ENCODE data around the gene HECW1. TPM values are rescaled to one million over a fixed set of nuclear protein-coding genes. Genes with fewer than 3 reads are reported as not detected.

HECW1 gene
- total RNA-seq, 1 experiment from 2014 or later, result 2.7 TPM

DNA sequence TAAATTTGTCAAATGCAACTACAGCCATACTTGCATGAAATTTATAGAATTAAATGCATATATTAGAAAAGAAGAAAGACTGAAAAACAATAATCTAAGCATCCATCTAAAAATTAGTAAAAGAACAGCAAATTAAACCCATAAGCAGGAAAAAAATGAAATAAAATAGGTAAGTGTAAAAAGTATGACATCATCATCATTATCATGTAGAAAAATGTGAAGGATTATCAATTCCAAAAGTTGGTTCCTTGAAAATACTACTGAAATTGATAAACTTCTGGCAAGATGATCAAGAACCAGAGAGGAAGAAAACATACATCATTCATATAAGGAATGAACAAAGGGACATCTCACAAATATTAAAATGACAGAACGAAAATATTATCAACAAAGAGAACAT is 19.6 kb upstream of the HECW1 start:
- no peaks in the 10 kb centered on the region for H3K36me3 ChIP-seq (ENCODE audit: low read depth)
- no peak overlapping the region for H3K4me2 ChIP-seq
- H3K9me3 ChIP-seq (ENCODE audit: insufficient read depth, low read depth), result no peaks in the 10 kb centered on the region
- no peaks in the 10 kb centered on the region for H3K79me2 ChIP-seq (ENCODE audit: low read depth)
- no TSS peak for BruUV-seq (replicated peaks)
- 0 out of 2 replicates have a peak, but pooled peaks cover 5% of the 10 kb centered on the region for H3K9me2 ChIP-seq (ENCODE audit: insufficient read depth)
- ChIA-PET CTCF (no interaction called here), POLR2A (ENCODE audit: unreplicated experiment) (no interaction called here)
- H3K4me1 ChIP-seq (replicated peaks; ENCODE audit: insufficient read depth), result no peaks in the 10 kb centered on the region
- intact Hi-C loops (cut with micrococcal nuclease; ENCODE audit: unreplicated experiment), result no loop called here
- no peak for DNase-seq
- TF ChIP-seq, protein P1, sequence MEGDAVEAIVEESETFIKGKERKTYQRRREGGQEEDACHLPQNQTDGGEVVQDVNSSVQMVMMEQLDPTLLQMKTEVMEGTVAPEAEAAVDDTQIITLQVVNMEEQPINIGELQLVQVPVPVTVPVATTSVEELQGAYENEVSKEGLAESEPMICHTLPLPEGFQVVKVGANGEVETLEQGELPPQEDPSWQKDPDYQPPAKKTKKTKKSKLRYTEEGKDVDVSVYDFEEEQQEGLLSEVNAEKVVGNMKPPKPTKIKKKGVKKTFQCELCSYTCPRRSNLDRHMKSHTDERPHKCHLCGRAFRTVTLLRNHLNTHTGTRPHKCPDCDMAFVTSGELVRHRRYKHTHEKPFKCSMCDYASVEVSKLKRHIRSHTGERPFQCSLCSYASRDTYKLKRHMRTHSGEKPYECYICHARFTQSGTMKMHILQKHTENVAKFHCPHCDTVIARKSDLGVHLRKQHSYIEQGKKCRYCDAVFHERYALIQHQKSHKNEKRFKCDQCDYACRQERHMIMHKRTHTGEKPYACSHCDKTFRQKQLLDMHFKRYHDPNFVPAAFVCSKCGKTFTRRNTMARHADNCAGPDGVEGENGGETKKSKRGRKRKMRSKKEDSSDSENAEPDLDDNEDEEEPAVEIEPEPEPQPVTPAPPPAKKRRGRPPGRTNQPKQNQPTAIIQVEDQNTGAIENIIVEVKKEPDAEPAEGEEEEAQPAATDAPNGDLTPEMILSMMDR (conservative IDR thresholded peaks at IDR 0.05), result no peak
- TF ChIP-seq EZH2 (IDR thresholded peaks at IDR 0.05; ENCODE audit: low read depth), result no peak
- no peaks in the 10 kb centered on the region for H3K27me3 ChIP-seq (ENCODE audit: insufficient read depth, low read depth)
- no peaks in the 10 kb centered on the region for H4K20me1 ChIP-seq (ENCODE audit: insufficient read depth)
- no peak overlapping the region for H2AFZ ChIP-seq
- H3F3A ChIP-seq (ENCODE audit: insufficient read depth, low read depth), result no peaks in the 10 kb centered on the region
- no peak overlapping the region for H3K27ac ChIP-seq
- no peak overlapping the region for H3K4me3 ChIP-seq

DNA sequence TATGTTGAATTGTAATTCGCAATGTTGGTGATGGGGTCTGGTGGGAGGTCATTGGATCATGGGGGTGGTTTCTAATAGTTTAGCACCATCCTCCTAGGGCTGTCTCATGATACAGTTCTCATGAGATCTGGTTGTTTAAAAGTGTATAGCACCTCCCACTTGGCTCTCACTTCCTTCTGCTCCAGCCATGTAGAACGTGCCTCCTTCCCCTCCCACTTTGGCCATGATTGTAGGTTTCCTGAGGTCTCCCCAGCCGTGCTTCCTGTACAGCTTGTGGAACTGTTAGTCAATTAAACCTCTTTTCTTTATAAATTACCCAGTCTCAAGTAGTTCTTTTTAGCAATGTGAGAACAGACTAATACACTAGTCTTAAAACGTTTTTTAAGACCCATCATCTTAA is 15.6 kb upstream of the HECW1 start:
- intact Hi-C loops (cut with micrococcal nuclease; ENCODE audit: unreplicated experiment), result no loop called here
- H3K36me3 ChIP-seq (ENCODE audit: low read depth), result no peaks in the 10 kb centered on the region
- H3K27ac ChIP-seq, result no peak overlapping the region
- no peak overlapping the region for H3K4me3 ChIP-seq
- no peaks in the 10 kb centered on the region for H3K79me2 ChIP-seq (ENCODE audit: low read depth)
- POLR2A ChIA-PET (ENCODE audit: unreplicated experiment), result no interaction called here
- no peak overlapping the region for H3K4me2 ChIP-seq
- TF ChIP-seq EZH2 (IDR thresholded peaks at IDR 0.05; ENCODE audit: low read depth), result no peak
- TF ChIP-seq, protein P1 (conservative IDR thresholded peaks at IDR 0.05), result no peak
- CTCF ChIA-PET, result no interaction called here
- no peaks in the 10 kb centered on the region for H3K4me1 ChIP-seq (replicated peaks; ENCODE audit: insufficient read depth)
- no peak for DNase-seq
- H3K9me2 ChIP-seq (ENCODE audit: insufficient read depth), result 0 out of 2 replicates have a peak, but pooled peaks cover 5% of the 10 kb centered on the region
- H3K9me3 ChIP-seq (ENCODE audit: insufficient read depth, low read depth), result no peaks in the 10 kb centered on the region
- no peaks in the 10 kb centered on the region for H4K20me1 ChIP-seq (ENCODE audit: insufficient read depth)
- H3K27me3 ChIP-seq (ENCODE audit: insufficient read depth, low read depth), result peaks cover 6% of the 10 kb centered on the region
- no peaks in the 10 kb centered on the region for H3F3A ChIP-seq (ENCODE audit: insufficient read depth, low read depth)
- H2AFZ ChIP-seq, result no peak overlapping the region
- BruUV-seq (replicated peaks), result no TSS peak

DNA sequence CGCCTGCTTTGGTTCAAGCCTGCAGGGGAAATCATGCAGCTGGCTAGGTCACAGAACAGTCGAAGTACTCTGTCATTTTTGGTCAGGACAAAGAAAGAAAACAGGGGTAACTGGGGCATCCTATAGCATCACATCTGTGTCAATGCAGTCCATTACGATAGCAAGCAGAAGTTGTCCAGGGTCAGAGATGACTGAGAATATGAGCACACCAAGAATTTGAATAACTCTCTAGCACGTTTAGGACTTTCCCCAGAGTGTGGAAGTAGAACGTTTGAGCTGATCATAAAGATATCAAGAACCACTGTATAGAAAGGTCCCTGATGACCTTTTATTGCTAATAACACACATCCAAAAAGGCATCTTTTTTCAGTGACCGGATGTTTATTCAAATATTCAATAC is 12.7 kb upstream of the HECW1 start:
- H4K20me1 ChIP-seq (ENCODE audit: insufficient read depth), result no peaks in the 10 kb centered on the region
- H3F3A ChIP-seq (ENCODE audit: insufficient read depth, low read depth), result no peaks in the 10 kb centered on the region
- H2AFZ ChIP-seq, result no peak overlapping the region
- CTCF ChIA-PET, result no interaction called here
- H3K36me3 ChIP-seq (ENCODE audit: low read depth), result no peaks in the 10 kb centered on the region
- H3K27me3 ChIP-seq (ENCODE audit: insufficient read depth, low read depth), result peaks cover 6% of the 10 kb centered on the region
- no peaks in the 10 kb centered on the region for H3K9me2 ChIP-seq (ENCODE audit: insufficient read depth)
- H3K4me1 ChIP-seq (replicated peaks; ENCODE audit: insufficient read depth), result no peaks in the 10 kb centered on the region
- H3K27ac ChIP-seq, result no peak overlapping the region
- no peaks in the 10 kb centered on the region for H3K9me3 ChIP-seq (ENCODE audit: insufficient read depth, low read depth)
- H3K4me2 ChIP-seq, result no peak overlapping the region
- no peaks in the 10 kb centered on the region for H3K79me2 ChIP-seq (ENCODE audit: low read depth)
- POLR2A ChIA-PET (ENCODE audit: unreplicated experiment), result no interaction called here
- TF ChIP-seq EZH2 (IDR thresholded peaks at IDR 0.05; ENCODE audit: low read depth), result no peak
- TF ChIP-seq, protein P1 (conservative IDR thresholded peaks at IDR 0.05), result no peak
- H3K4me3 ChIP-seq, result no peak overlapping the region
- intact Hi-C loops (cut with micrococcal nuclease; ENCODE audit: unreplicated experiment), result no loop called here
- BruUV-seq (replicated peaks), result no TSS peak
- no peak for DNase-seq

All from PC-9 (cell line).